DMS53 treated with DMSO at 0.1 percent for 48 hours (cell line): ENCODE results near the gene ZNF98.

Experiments
- DNase-seq: peaks from one replicate; lab custom pipeline; 2025; ENCODE audit not compliant: unreplicated experiment; lab: John Stamatoyannopoulos, UW

ZNF98 gene

DNA sequence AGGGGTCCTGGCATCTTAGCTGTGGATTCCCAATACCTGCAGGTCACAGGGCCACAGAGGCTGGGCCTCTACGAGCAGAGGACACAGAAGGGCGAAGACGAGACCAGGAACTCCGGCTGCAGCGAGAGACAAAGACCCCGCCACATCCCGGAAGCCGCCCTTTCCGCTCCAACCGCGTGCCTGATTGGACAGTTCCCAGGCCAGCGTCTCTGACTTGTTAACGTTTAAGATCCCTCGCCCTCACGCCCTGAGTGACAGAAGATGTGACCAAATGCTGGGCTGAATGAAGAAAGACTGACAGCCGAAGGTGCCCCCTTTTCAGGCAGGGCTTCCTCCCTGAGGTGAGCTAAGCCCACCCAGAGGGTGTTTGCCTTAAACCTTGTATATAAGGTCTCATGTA, at the start of gene ZNF98:
Gene ZNF98 (minus strand): TSS at position 136 of the 400 bp plus-strand sequence. CDS start 122 bp downstream, at position 14.
- no peak for DNase-seq

GRCh38 chr19:22446605-22447004, 24.5 kb upstream of the ZNF98 start:
- DNase-seq, result no peak

DNA sequence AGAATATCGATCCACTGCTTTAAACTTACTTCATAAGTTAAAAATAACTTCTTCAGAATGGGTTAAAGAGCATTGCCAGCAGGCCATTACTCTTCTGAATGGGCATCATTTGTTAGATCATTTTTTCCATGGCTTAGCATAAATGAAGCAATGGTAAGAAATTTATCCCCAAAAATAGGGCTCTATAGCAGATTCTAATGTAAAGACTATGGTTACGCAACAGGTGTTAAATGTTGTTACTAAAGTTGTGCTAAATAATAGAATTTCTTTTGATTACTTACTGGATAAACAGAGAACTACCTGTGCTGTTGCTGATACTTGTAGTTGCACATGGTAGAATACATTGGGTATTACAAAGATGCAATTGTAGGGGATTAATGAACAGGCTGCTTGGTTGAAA, 15.9 kb upstream of the ZNF98 start:
- no peak for DNase-seq

DNA sequence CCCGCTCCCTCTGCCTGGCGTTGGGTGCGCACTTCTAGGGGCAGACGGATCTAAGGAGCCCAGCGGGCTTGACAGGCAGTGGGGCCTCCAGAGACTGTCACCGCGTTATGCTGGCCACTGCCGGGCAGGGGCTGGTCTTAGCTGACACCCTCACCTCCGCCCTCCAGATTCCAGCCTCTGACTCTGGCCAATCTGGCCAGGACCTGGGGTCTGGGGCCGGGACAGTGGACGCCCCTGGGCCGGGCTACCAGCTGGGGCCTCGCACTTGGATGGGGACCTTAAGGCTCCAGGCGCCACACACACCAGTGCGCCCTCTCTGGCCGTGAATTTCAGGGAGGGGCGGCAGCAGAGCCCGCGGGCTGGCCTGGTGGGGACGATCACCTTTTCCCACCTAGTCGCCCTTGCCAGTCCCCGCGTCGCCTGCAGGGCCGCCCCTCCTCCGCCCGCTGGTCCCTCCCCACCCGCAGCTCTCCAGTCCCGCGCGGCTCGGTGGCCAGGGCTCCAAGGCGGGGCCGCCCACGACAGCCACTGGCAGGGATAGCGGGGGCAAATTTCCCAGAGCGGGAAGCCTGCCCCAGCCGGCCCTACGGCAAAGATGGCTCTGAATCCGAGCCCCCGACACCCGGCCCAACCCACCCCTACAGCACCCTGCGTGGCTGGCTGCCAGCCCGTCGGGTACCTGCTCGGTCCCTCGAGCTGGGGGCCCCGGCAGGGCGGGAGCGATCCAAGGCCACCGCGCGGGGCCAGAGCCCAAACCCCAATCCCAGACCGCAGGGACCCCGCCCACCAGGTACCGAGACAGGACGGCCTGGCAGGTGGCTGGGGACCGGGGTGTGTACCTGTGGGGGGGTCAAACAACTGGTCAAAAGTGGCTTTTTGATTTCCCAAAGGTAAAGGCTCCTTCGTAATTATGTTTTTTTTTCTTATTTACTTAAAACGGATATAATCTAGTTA, 6.1 kb upstream of the ZNF98 start:
- no peak for DNase-seq

DNA sequence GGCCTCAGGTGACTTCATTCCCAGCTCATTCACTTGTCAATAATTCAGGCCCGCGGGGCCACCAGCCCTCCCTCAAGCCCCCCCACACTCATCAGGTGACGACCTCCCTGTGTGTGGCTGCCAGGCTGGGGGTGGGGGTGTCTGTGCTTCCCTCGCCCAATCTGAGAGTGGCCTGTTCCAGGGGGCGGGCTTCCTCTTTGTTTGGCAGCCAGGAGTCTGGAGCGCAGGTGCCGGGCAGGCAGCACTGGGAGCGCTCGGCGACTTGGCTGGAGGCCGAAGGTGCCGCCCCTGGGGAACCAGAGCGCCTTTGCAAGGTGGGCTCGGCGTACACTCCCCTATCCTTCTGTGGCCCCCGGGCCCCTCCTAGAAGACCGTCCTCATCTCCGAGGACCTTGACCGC, 5.4 kb upstream of the ZNF98 start:
- DNase-seq, result no peak

DNA sequence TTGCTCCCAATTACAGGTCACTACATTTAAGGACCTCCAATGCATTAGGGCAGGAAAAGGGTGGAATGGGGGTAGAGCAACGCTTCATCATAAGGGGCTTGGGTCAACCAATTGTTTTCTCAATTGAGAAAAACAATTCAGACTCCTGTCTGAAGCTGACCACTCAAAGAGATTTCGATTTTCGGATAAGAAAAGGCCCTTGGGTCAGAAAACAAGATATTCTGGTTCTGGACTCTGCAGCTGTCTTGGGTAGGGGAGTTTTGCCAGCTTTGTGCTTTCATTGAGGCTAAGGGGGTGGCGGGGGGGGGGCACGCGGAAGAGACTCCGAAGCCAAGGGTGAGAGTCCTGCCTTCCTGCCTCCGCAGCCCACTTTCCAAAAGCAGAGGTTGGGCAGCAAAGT, 4.8 kb upstream of the ZNF98 start:
- DNase-seq, result no peak

DNA sequence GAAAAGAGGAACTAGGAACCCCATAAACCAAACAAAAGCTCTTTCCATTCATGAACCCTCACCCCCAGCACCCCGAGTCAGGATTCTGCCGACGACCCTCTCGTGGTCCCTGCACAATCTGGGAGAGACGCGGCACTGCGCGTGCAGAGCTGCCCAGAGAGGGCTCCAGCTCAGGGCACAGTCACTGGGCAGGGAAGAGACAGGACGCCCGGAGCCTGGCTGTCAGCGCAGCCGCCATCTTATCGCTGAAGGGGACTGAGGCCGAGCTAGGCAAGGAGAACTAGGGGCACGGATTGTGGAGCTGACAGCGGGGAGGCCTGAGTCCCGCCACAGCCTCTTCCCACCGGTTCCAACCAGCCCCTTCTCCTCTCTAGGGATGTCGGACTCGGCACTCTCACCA, 349 bp downstream of the ZNF98 start:
- no peak for DNase-seq

DNA sequence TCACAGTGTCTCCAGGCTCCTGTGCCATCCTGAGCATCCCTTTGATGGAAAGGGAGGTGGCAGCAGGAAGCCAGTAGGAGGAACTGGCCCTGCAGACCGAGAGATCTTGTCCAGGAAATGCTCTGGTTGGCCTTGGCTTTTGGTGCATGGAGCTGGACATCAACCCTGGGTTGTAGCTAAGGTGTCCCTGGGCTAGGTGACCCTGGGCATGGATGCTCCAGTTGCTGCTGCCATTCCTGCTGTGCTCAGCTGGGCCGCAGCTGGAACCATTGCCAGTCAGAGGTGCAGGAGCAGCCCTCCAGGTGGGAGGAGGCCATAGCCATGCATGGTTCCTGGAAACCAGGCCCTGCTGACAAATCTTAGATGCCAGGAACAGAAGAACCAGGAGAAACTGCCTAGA, 67.5 kb downstream of the ZNF98 start:
- DNase-seq, result no peak
